Progenitor cell of endocrine pancreas (in vitro differentiated cells): Measurements from ENCODE around the gene SCAMP2. TPM values are rescaled to one million over a fixed set of nuclear protein-coding genes. Genes with fewer than 3 reads are reported as not detected.

Source experiments
- DNase-seq: peaks from one replicate; pipeline ENCODE4 v3.0.0; 2021; ENCODE audit warnings: low spot score; ENCODE audit not compliant: unreplicated experiment
- H3K27ac Mint-ChIP-seq: 2 replicates; pipeline ENCODE4 v1.8.0; 2021; ENCODE audit warnings: mild to moderate bottlenecking, moderate library complexity, mixed read lengths
- H3K27me3 Mint-ChIP-seq: 2 replicates; pipeline ENCODE4 v1.8.0; 2021; ENCODE audit warnings: mixed read lengths
- H3K36me3 Mint-ChIP-seq: 2 replicates; pipeline ENCODE4 v1.8.0; 2022; ENCODE audit warnings: mixed read lengths; ENCODE audit not compliant: insufficient read depth
- H3K4me1 Mint-ChIP-seq: 2 replicates; pipeline ENCODE4 v1.8.0; 2021; ENCODE audit warnings: low read depth, mixed read lengths
- H3K4me3 Mint-ChIP-seq: 2 replicates; pipeline ENCODE4 v1.8.0; 2021; ENCODE audit warnings: low read depth, mild to moderate bottlenecking, moderate library complexity, mixed read lengths
- H3K9me3 Mint-ChIP-seq: 2 replicates; pipeline ENCODE4 v1.8.0; 2021; ENCODE audit warnings: low read depth, mixed read lengths
- CTCF ChIP-seq: fragments of 200-600 bp; sonication (generic); IDR thresholded peaks from one replicate; pipeline ENCODE4 v1.5.0; 2021; ENCODE audit warnings: antibody characterized with exemption, mild to moderate bottlenecking; ENCODE audit not compliant: unreplicated experiment
- total RNA-seq: library from RNA; stranded (reverse); gene quantifications from 2 replicates; pipeline ENCODE4 v1.2.1, GENCODE V29; 2021

Gene SCAMP2
- total RNA-seq, 1 donor from 2014 or later: 63.0 TPM

- no peak for TF ChIP-seq CTCF
- Mint-ChIP-seq H3K36me3 (peaks cover 15% of the 10 kb centered on the region), H3K4me3 (peak overlapping the region; percentile 49), H3K27ac (no peak overlapping the region), H3K9me3 (no peaks in the 10 kb centered on the region), H3K27me3 (no peaks in the 10 kb centered on the region), H3K4me1 (peaks cover 24% of the 10 kb centered on the region)
- DNase-seq: no peak
These were observed 2.5 kb downstream of the SCAMP2 start for GRCh38 chr15:74870436-74871215.

- Mint-ChIP-seq H3K4me1 (peaks cover 27% of the 10 kb centered on the region), H3K36me3 (peaks cover 16% of the 10 kb centered on the region), H3K9me3 (no peaks in the 10 kb centered on the region), H3K27me3 (no peaks in the 10 kb centered on the region), H3K4me3 (peak overlapping the region; percentile 49), H3K27ac (no peak overlapping the region)
- DNase-seq: no peak
- TF ChIP-seq CTCF: no peak
These were observed 3.3 kb downstream of the SCAMP2 start for GRCh38 chr15:74869726-74870407.

GRCh38 chr15:74869372-74869725 is 3.8 kb downstream of the SCAMP2 start:
- Mint-ChIP-seq H3K4me3 (no peak overlapping the region), H3K4me1 (peaks cover 27% of the 10 kb centered on the region), H3K27ac (no peak overlapping the region), H3K36me3 (peaks cover 16% of the 10 kb centered on the region), H3K27me3 (no peaks in the 10 kb centered on the region), H3K9me3 (no peaks in the 10 kb centered on the region)
- TF ChIP-seq CTCF: no peak
- DNase-seq: no peak

- Mint-ChIP-seq H3K4me3 (no peak overlapping the region), H3K4me1 (peaks cover 27% of the 10 kb centered on the region), H3K27ac (peak overlapping the region; percentile 21), H3K27me3 (no peaks in the 10 kb centered on the region), H3K9me3 (no peaks in the 10 kb centered on the region), H3K36me3 (peaks cover 19% of the 10 kb centered on the region)
- no peak for TF ChIP-seq CTCF
- DNase-seq: no peak
These were observed 5.1 kb downstream of the SCAMP2 start for GRCh38 chr15:74868059-74868458.

- TF ChIP-seq CTCF: no peak
- H3K4me3 Mint-ChIP-seq: peak overlapping the region; percentile 7
- no peak for DNase-seq
- no peaks in the 10 kb centered on the region for H3K9me3 Mint-ChIP-seq
- peak overlapping the region; percentile 21 for H3K27ac Mint-ChIP-seq
- H3K4me1 Mint-ChIP-seq: peaks cover 23% of the 10 kb centered on the region
- no peaks in the 10 kb centered on the region for H3K27me3 Mint-ChIP-seq
- peaks cover 19% of the 10 kb centered on the region for H3K36me3 Mint-ChIP-seq
These were observed 5.6 kb downstream of the SCAMP2 start for GRCh38 chr15:74867466-74868038.
